Tibial nerve (tissue), 4 donors: Measurements from ENCODE around the gene RHBDL2. TPM values are rescaled to one million over a fixed set of nuclear protein-coding genes. Genes with fewer than 3 reads are reported as not detected.

ENCODE experiments used
- DNase-seq, 2 donors: peaks; one replicate each; pipeline ENCODE4 v3.0.0-alpha.2; 2019; ENCODE audit warnings: low spot score in 2 of 2
- H3K27ac ChIP-seq, 4 donors: fragments of 200-600 bp; sonication (generic) in 3 of 4; one replicate each; pipeline ENCODE4 v1.5.1; 2017 to 2019; ENCODE audit warnings: mild to moderate bottlenecking in 1 of 4
- H3K27me3 ChIP-seq, 2 donors: fragments of 200-600 bp; sonication (generic) in 1 of 2; one replicate each; pipeline versions ENCODE4 v1.5.1 to v1.6.0; 2017 to 2019
- H3K36me3 ChIP-seq, 3 donors: fragments of 200-600 bp; sonication (generic); one replicate each; pipeline ENCODE4 v1.5.1; 2018 to 2019
- H3K4me1 ChIP-seq, 4 donors: fragments of 200-600 bp; sonication (generic) in 3 of 4; one replicate each; pipeline ENCODE4 v1.5.1; 2017 to 2019
- H3K4me3 ChIP-seq, 4 donors: fragments of 200-600 bp; sonication (generic) in 3 of 4; one replicate each; pipeline ENCODE4 v1.5.1; 2017 to 2019; ENCODE audit warnings: mild to moderate bottlenecking in 1 of 4, moderate library complexity in 1 of 4
- H3K9me3 ChIP-seq, 4 donors: fragments of 200-600 bp; sonication (generic) in 3 of 4; one replicate each; pipeline ENCODE4 v1.5.1; 2017 to 2019
- EP300 ChIP-seq, 2 donors: sonication (generic); formaldehyde crosslinking; IDR thresholded peaks; one replicate each; pipeline ENCODE4 v1.6.1; 2017; ENCODE audit warnings: antibody characterized with exemption in 2 of 2, mild to moderate bottlenecking in 1 of 2
- POLR2A ChIP-seq, 2 donors: fragments of 450-650 bp; IDR thresholded peaks; one replicate each; pipeline ENCODE4 v1.6.1; 2017; ENCODE audit warnings: antibody characterized with exemption in 2 of 2, mild to moderate bottlenecking in 2 of 2, moderate library complexity in 2 of 2
- WGBS, 2 donors: methylation state at CpG; one replicate each; pipeline ENCODE4 v1.1.5; 2018; 5-methylcytosine and 5-hydroxymethylcytosine counted together
- total RNA-seq, 4 donors: library from RNA; depleted of rRNA; stranded (reverse); fragments of >200 nt; gene quantifications; one replicate each; pipeline ENCODE4 v1.1.0, GENCODE V29; 2016
- TF ChIP-seq, protein P1 (sequence below), 5 experiments: fragments of 200-600 bp in 3 of 5; fragments of 450-650 bp in 2 of 5; sonication (generic) in 3 of 5; IDR thresholded peaks; one replicate each; pipeline ENCODE4 v1.5.1; 2016 to 2019; ENCODE audit warnings: antibody characterized with exemption in 5 of 5, mild to moderate bottlenecking in 3 of 5, moderate library complexity in 2 of 5

Gene RHBDL2
- total RNA-seq, 4 donors from 2014 or later: 1.3 TPM; not detected in 3

- TF ChIP-seq, protein P1, sequence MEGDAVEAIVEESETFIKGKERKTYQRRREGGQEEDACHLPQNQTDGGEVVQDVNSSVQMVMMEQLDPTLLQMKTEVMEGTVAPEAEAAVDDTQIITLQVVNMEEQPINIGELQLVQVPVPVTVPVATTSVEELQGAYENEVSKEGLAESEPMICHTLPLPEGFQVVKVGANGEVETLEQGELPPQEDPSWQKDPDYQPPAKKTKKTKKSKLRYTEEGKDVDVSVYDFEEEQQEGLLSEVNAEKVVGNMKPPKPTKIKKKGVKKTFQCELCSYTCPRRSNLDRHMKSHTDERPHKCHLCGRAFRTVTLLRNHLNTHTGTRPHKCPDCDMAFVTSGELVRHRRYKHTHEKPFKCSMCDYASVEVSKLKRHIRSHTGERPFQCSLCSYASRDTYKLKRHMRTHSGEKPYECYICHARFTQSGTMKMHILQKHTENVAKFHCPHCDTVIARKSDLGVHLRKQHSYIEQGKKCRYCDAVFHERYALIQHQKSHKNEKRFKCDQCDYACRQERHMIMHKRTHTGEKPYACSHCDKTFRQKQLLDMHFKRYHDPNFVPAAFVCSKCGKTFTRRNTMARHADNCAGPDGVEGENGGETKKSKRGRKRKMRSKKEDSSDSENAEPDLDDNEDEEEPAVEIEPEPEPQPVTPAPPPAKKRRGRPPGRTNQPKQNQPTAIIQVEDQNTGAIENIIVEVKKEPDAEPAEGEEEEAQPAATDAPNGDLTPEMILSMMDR (IDR thresholded peaks at IDR 0.05): no peak
- TF ChIP-seq POLR2A (IDR thresholded peaks at IDR 0.05): no peak
- no peak for TF ChIP-seq EP300 (IDR thresholded peaks at IDR 0.05)
- H3K27ac ChIP-seq: no peak overlapping the region
- H3K27me3 ChIP-seq: no peaks in the 10 kb centered on the region
- no peaks in the 10 kb centered on the region for H3K36me3 ChIP-seq
- WGBS, 2 donors: 81 to 92% methylated on average over 4 of the region's 4 CpGs
- H3K4me1 ChIP-seq: no peaks in the 10 kb centered on the region
- no peak overlapping the region for H3K4me3 ChIP-seq
- no peak for DNase-seq
- no peaks in the 10 kb centered on the region for H3K9me3 ChIP-seq
Observed at GRCh38 chr1:38899560-38899959, 42.1 kb downstream of the RHBDL2 start.

DNA sequence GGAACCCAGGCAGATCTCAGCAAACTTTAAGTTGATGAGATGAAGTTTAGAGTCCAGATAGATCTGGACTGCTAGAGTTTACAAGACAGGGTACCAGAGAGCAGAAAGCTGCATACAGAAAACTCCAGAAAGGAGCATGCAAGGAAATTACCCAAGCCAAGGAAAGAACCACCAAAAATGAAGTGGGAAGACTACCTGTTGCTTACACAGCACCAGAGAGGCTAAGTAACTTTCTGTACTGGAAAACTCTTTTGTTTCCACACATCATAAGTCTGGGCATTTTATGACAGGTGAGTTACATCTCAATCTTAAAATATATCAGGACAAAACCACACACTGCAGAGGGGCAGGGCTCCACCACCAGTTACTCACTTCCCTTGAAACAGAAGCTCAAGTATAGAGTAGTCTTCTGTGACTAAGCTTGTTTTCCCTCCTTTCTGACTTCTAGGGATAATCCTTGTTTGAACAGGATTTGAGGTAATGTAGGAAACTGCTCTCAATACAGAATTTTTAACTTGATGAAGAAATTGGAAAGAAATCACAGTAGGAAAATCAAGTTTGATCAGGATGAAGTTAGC lies 42.9 kb downstream of the RHBDL2 start:
- H3K36me3 ChIP-seq: no peaks in the 10 kb centered on the region
- H3K9me3 ChIP-seq: no peaks in the 10 kb centered on the region
- H3K27me3 ChIP-seq: no peaks in the 10 kb centered on the region
- H3K4me3 ChIP-seq: no peak overlapping the region
- no peak for TF ChIP-seq POLR2A (IDR thresholded peaks at IDR 0.05)
- TF ChIP-seq, protein P1 (IDR thresholded peaks at IDR 0.05): no peak
- TF ChIP-seq EP300 (IDR thresholded peaks at IDR 0.05): no peak
- DNase-seq: no peak
- no peaks in the 10 kb centered on the region for H3K4me1 ChIP-seq
- no peak overlapping the region for H3K27ac ChIP-seq

GRCh38 chr1:38896169-38896568 lies 45.5 kb downstream of the RHBDL2 start:
- no peak for DNase-seq
- no peak overlapping the region for H3K27ac ChIP-seq
- no peak overlapping the region for H3K4me3 ChIP-seq
- no peaks in the 10 kb centered on the region for H3K9me3 ChIP-seq
- H3K27me3 ChIP-seq: no peaks in the 10 kb centered on the region
- WGBS, 2 donors: 88 to 90% methylated on average over 2 of the region's 2 CpGs
- no peaks in the 10 kb centered on the region for H3K4me1 ChIP-seq
- TF ChIP-seq POLR2A (IDR thresholded peaks at IDR 0.05) (no peak), EP300 (IDR thresholded peaks at IDR 0.05) (no peak)
- TF ChIP-seq, protein P1 (IDR thresholded peaks at IDR 0.05): no peak
- no peaks in the 10 kb centered on the region for H3K36me3 ChIP-seq

DNA sequence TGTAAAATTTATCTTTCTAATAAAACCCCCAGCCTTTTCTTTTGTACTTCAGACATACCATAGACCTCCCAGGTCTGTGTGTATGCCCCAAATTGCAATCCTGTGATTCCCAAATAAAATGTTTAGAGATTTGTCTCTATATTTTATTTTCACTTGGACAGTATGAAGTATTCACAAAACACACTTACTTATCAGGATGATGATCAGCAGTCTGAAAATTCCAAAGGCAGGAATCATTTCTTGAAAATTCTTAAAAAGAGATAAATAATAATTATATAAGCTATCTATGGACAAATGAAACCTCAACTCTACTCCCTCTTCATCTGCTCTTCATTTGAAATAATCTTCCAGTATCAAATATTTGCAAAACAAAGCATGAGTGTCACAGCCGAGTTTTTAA lies 48.7 kb downstream of the RHBDL2 start:
- DNase-seq: no peak
- H3K4me1 ChIP-seq: no peaks in the 10 kb centered on the region
- H3K4me3 ChIP-seq: no peak overlapping the region
- no peaks in the 10 kb centered on the region for H3K36me3 ChIP-seq
- no peaks in the 10 kb centered on the region for H3K27me3 ChIP-seq
- TF ChIP-seq POLR2A (IDR thresholded peaks at IDR 0.05) (no peak), EP300 (IDR thresholded peaks at IDR 0.05) (no peak)
- TF ChIP-seq, protein P1 (IDR thresholded peaks at IDR 0.05): no peak
- WGBS, 2 donors: 64 to 72% methylated on average over 1 of the region's 1 CpG
- no peaks in the 10 kb centered on the region for H3K9me3 ChIP-seq
- H3K27ac ChIP-seq: no peak overlapping the region

- DNase-seq: no peak
- Histone ChIP-seq H3K27ac (no peak overlapping the region), H3K9me3 (no peaks in the 10 kb centered on the region), H3K36me3 (no peaks in the 10 kb centered on the region), H3K4me3 (no peak overlapping the region), H3K27me3 (no peaks in the 10 kb centered on the region), H3K4me1 (no peaks in the 10 kb centered on the region)
- 94% methylated on average over 1 of the region's 1 CpG for WGBS, 2 donors
- TF ChIP-seq EP300 (IDR thresholded peaks at IDR 0.05): no peak
- TF ChIP-seq, protein P1 (IDR thresholded peaks at IDR 0.05): no peak
- TF ChIP-seq POLR2A (IDR thresholded peaks at IDR 0.05): no peak
Observed at GRCh38 chr1:38891753-38892152, 49.9 kb downstream of the RHBDL2 start.
